ENCODE data around the gene RAB3A.
"Not testable (repeated sequence)": the region's sequence is repeated elsewhere in the genome, so short reads cannot be mapped to it uniquely, and the experiment has no call there.

RAB3A gene

DNA sequence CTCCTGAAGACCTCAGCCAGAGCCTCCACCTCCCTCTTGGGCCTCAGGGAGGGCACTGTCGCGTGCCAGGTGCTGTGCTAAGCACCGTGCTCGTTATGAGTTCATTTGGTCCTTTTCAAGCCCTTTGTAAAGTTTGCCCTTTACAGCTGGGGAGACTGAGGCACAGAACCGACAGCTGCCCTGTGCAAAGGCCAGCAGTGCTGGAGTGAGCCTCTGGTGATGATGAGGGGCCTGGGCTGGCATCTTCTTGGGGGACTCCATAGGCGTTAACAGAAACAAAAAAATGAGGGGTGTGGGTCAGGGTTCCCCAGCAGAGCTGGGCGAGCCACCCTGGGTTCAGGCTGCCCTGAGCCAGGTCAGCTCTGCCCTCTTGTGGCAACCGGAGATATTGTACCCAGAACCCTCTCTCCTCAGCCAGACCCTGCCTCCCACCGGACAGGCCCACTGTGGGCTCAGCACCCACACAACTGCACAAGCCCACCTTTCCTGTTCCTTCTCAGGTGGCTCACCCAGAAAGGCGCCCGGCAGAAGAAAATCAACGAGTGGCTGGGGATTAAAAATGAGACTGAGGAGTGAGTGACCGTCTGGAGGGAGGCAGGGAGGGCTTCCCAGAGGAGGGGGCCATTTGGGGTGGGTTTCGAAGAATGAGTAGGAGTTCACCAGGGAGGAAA is 35.7 kb downstream of the RAB3A start:
- peak; percentile 71 for DNase-seq

DNA sequence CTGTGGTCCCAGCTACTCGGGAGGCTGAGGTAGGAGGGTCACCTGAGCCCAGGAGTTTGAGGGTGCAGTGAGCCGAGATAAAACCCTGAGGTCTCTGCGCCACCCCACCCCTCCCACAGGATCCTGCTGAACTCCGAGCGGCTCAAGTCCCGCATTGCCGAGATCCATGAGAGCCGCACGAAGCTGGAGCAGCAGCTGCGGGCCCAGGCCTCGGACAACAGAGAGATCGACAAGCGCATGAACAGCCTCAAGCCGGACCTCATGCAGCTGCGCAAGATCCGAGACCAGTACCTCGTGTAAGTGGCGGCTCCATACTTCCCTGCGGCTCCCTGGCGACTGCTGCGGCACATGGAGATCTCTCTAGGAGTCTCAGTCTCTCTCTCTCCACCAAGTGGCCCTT is 36.8 kb downstream of the RAB3A start:
- no peak for DNase-seq

GRCh38 chr19:18165794-18166544 is 37.9 kb downstream of the RAB3A start:
- DNase-seq = no peak

GRCh38 chr19:18164072-18164471 is 39.8 kb downstream of the RAB3A start:
- no peak for DNase-seq

DNA sequence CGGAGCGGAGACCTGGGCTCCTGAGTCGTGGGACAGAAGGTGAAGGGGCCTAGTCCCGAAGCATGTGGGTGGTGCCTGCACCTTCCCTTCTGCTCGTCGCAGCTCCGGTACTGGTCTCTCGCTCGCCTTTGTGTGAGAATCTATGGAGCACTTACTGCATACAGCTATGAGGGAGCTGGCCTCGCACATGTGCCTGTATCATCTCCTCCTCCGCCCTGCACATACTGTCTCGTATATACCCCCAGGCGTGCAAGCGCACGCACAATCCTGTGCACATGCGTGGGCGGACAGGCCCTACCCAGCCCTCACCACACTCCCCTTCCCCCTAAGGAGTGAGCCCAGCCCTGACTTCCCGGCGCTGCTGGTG is 42.2 kb downstream of the RAB3A start:
- DNase-seq = no peak

GRCh38 chr19:18160971-18161635 is 42.7 kb downstream of the RAB3A start:
- peak; percentile 80 for DNase-seq

GRCh38 chr19:18160493-18160970 is 43.3 kb downstream of the RAB3A start:
- no peak for DNase-seq

DNA sequence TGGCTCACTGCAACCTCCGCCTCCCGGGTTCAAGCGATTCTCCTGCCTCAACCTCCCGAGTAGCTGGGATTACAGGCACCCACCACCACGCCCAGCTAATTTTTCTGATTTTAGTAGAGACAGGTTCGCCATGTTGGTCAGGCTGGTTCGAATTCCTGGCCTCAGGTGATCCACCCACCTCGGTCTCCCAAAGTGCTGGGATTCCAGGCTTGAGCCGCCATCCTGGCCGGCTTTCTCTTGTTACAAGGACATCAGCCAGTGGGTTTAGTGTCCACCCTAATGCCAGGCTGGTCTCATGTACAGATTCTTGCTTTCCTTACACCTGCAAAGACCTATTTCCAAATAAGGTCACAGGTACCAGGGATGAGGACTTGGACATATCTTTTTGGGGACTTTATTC is 44.0 kb downstream of the RAB3A start:
- DNase-seq = no peak

- not testable (repeated sequence) for DNase-seq
Measured at GRCh38 chr19:18159059-18159616, 44.7 kb downstream of the RAB3A start.

DNA sequence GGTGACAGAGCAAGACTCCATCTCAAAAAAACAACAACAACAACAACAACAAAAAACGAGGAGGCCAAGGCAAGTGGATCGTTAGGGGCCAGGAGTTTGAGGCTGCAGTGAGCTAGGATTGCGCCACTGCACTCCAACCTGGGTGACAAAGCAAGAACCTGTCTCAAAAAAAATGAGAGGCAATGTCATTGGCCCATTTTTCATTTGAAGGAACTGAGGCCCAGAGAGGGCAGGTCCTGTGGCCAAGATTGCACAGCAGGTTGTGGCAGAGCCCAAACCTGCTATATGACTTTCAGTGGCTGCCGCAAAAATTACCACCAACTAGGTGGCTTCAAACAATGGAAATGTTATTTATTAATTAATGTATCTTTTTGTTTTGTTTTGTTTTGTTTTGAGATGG is 45.4 kb downstream of the RAB3A start:
- DNase-seq = no peak

GRCh38 chr19:18157465-18158063 is 46.3 kb downstream of the RAB3A start:
- no peak for DNase-seq

DNA sequence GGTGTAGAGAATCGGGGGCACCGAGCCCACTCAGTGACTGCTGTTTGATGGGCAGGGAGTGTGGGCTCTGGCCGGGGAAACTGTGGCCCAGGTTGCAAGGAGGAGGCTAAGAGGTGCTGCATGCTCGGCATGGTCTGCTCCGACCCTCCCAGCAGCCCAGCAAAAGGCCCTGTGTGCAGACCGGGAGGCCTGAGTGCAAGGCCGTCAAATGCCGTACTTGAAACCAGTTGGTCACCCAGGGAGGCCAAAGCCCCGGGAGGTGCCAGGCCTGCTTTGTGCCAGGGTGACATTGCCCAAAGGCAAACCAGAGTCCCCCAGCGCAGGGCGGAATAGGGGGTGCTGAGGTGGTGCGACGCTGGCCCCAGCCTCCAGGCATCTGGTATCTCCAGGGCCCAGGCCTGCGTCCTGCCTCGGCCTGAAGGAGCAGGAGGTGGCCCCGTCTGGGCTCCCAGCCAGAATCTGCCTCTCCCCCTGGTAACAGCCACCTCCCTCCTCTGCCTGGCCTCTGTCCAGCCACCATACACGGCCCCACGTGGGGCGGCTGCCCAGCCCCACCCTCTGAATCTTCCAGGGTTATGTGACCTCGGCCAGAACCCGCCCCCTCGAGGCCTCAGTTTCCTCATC is 46.9 kb downstream of the RAB3A start:
- no peak for DNase-seq

- DNase-seq = no peak
Measured at GRCh38 chr19:18156268-18156667, 47.6 kb downstream of the RAB3A start.

DNA sequence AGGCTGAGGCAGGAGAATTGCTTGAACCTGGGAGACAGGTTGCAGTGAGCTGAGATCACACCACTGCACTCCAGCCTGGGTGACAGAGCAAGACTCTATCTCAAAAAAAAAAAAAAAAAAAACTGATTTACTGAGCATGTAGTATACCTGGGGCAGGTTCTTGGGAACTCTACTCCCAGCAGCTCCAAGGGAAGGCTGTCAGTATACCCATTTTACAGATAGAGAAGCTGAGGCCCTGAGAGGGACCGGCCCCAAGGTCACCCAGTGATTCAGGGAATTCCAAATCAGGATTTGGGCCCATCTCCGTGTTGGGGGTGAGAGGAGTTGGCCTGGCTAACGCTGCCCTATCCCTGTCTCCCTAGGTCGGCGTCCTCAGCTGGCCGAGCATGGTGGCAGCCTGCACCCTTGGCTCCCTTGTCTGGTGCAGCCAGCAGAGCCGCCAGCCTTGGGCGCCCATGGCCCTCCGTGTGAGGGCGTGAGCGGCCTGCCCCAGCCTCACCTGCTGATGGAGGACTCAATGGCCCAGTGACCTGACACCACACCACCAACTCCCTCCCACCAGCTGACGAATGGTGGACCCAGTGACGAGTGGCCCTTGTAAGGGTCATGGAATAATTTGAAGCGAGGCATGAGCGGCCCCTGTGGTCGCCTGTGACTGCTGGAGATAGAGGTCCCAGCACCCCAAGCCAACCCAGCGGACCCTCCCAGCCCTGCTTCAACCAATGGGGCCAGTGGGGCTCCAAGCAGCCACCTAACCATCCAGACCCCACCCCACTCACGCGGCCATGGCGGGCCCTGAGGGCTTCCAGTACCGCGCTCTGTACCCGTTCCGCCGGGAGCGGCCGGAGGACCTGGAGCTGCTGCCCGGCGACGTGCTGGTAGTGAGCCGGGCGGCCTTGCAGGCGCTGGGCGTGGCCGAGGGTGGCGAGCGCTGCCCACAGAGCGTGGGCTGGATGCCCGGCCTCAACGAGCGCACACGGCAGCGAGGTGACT is 48.5 kb downstream of the RAB3A start:
- no peak for DNase-seq

DNA sequence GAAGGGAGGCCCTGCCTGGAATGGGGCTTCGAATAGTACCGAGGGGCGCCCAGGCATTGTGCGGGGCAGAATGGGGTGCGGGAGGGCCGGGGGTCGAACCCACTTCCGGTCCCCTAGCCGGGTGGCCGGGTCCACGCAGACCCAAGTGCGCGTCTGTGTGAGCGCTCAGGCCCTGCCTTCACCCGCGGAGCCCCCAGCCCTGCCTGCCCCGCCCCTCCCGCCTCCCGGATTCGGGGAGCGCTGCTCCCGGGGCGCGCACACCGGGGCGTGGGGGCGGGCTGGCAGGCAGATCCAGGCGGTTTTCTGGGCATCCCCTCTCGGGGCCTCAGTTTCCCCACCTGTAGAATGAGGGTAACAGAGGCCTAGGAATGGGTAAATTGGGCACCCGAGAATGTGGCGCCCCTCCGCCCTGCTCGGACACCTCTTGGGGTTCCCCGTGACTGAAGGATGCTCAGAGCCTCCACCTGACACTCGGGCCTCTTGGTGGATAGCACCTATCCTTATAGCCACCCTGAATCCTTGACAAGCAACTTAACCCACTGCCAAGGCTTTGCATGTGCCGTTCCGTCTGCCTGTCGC is 50.2 kb downstream of the RAB3A start:
- DNase-seq = no peak

DNA sequence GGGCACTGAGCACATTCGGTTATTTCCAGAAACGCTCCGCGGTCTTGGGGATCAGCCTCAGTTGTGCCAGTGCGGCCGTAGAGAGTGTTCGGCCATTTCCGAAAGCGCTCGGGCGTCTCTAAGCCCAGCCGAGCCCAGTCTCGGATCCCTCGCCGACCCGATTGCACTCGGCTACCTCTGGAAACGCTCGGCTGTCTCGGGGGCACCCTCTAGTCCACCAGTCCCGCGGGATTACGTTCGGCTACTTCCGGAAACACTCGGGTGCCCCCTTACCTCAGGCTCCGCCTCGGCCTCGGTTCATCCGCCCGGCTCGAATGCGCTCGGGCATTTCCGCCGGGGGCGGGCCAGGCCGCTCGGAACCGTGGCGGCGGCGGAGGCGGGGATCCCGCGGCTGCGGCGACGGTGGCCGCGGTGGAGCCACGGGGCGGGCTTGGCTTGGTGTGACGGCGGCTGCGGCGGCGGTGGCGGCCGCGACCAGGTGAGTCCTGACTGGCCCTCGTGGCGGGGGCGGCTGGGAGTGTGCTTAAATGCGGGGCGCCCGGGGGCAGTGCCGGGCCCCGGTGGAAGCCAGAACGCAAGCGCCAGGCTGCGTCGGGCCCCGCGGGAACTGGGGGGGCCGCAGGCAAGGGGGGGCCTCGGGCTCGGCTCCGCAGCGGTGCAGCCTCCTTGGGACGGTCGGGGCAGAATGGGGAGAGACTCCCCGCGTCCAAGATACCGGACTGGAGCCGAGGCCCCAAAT is 50.9 kb downstream of the RAB3A start, which contains the start of gene PIK3R2:
Gene PIK3R2, plus strand, starts transcription at position 347 of the 739 bp plus-strand sequence. CDS start 2,717 bp downstream, outside the sequence.
- peak; percentile 100 for DNase-seq

DNA sequence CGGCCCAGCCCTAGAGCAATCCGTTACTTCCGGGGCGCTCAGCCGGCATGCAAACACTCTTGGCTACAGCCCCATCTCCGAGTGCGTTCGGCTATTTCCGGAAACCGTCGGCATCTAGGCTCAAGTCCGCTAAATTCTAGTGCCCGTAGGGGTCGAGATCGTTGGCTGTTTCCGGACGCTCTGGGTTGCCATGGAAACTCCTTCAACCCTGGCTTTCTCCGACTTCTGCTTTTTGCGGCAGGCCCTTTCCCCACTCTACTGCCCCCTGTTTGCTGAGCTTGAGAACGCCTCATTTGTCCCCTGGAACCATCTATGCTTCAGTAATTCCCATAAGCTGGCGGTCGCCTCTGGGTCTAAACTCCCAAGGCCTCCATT is 51.4 kb downstream of the RAB3A start:
- DNase-seq = peak; percentile 99

GRCh38 chr19:18150776-18151624 is 52.8 kb downstream of the RAB3A start:
- DNase-seq = no peak

DNA sequence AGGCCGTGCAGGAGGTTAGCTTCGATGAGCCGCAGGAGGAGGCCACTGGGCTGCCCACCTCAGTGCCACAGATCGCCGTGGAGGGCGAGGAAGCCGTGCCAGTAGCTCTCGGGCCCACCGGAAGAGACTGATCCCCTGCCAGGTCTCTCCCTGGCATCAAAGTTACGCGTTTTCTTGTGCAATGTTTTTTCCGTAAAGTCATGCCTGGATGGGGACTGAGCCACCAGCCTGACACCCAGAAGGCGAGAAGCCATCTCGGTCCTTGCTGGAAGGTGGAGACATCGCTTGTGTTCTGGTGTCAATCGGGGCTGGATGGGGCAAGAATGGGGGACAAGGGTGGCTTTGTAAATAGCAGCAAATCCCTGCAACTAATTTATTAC is 54.3 kb downstream of the RAB3A start:
- DNase-seq = no peak

Data from activated CD4-positive, alpha-beta T cell treated with anti-CD3 and anti-CD28 coated beads, Interleukin-2, amount 50 U/mL, for 16 hours (primary cell).